ENCODE measurements around the gene AP1M2.

Gene AP1M2

GRCh38 chr19:10562609-10563008 lies 24.5 kb downstream of the AP1M2 start:
- TF ChIP-seq GATA2 (IDR thresholded peaks at IDR 0.05; ENCODE audit: low read depth, low read length), result no peak
- no peak for TF ChIP-seq GATA3 (IDR thresholded peaks at IDR 0.05; ENCODE audit: low read depth, low read length)

- TF ChIP-seq GATA2 (IDR thresholded peaks at IDR 0.05; ENCODE audit: low read depth, low read length) (no peak), GATA3 (IDR thresholded peaks at IDR 0.05; ENCODE audit: low read depth, low read length) (no peak)
Measured at GRCh38 chr19:10560154-10560553, 27.0 kb downstream of the AP1M2 start.

GRCh38 chr19:10557603-10558197 lies 29.4 kb downstream of the AP1M2 start:
- TF ChIP-seq GATA3 (IDR thresholded peaks at IDR 0.05; ENCODE audit: low read depth, low read length), result no peak
- TF ChIP-seq GATA2 (IDR thresholded peaks at IDR 0.05; ENCODE audit: low read depth, low read length), result no peak

GRCh38 chr19:10555610-10555973 lies 31.5 kb downstream of the AP1M2 start:
- TF ChIP-seq GATA2 (IDR thresholded peaks at IDR 0.05; ENCODE audit: low read depth, low read length) (no peak), GATA3 (IDR thresholded peaks at IDR 0.05; ENCODE audit: low read depth, low read length) (no peak)

- TF ChIP-seq GATA3 (IDR thresholded peaks at IDR 0.05; ENCODE audit: low read depth, low read length), result no peak
- TF ChIP-seq GATA2 (IDR thresholded peaks at IDR 0.05; ENCODE audit: low read depth, low read length), result no peak
Measured at GRCh38 chr19:10554760-10555609, 32.1 kb downstream of the AP1M2 start.

GRCh38 chr19:10553943-10554381 lies 33.1 kb downstream of the AP1M2 start:
- TF ChIP-seq GATA3 (IDR thresholded peaks at IDR 0.05; ENCODE audit: low read depth, low read length) (no peak), GATA2 (IDR thresholded peaks at IDR 0.05; ENCODE audit: low read depth, low read length) (no peak)

GRCh38 chr19:10553087-10553667 lies 33.9 kb downstream of the AP1M2 start:
- TF ChIP-seq GATA2 (IDR thresholded peaks at IDR 0.05; ENCODE audit: low read depth, low read length) (no peak), GATA3 (IDR thresholded peaks at IDR 0.05; ENCODE audit: low read depth, low read length) (no peak)

GRCh38 chr19:10552510-10553053 lies 34.5 kb downstream of the AP1M2 start:
- TF ChIP-seq GATA3 (IDR thresholded peaks at IDR 0.05; ENCODE audit: low read depth, low read length), result no peak

- no peak for TF ChIP-seq GATA3 (IDR thresholded peaks at IDR 0.05; ENCODE audit: low read depth, low read length)
- no peak for TF ChIP-seq GATA2 (IDR thresholded peaks at IDR 0.05; ENCODE audit: low read depth, low read length)
Measured at GRCh38 chr19:10551698-10552301, 35.3 kb downstream of the AP1M2 start.

GRCh38 chr19:10550336-10550735 lies 36.8 kb downstream of the AP1M2 start:
- TF ChIP-seq GATA2 (IDR thresholded peaks at IDR 0.05; ENCODE audit: low read depth, low read length), result no peak
- TF ChIP-seq GATA3 (IDR thresholded peaks at IDR 0.05; ENCODE audit: low read depth, low read length), result no peak

- TF ChIP-seq GATA3 (IDR thresholded peaks at IDR 0.05; ENCODE audit: low read depth, low read length) (no peak), GATA2 (IDR thresholded peaks at IDR 0.05; ENCODE audit: low read depth, low read length) (no peak)
Measured at GRCh38 chr19:10549733-10550132, 37.4 kb downstream of the AP1M2 start.

- TF ChIP-seq GATA3 (IDR thresholded peaks at IDR 0.05; ENCODE audit: low read depth, low read length) (no peak), GATA2 (IDR thresholded peaks at IDR 0.05; ENCODE audit: low read depth, low read length) (no peak)
Measured at GRCh38 chr19:10548746-10549276, 38.3 kb downstream of the AP1M2 start.

GRCh38 chr19:10546817-10547216 lies 40.3 kb downstream of the AP1M2 start:
- TF ChIP-seq GATA3 (IDR thresholded peaks at IDR 0.05; ENCODE audit: low read depth, low read length) (no peak), GATA2 (IDR thresholded peaks at IDR 0.05; ENCODE audit: low read depth, low read length) (no peak)

GRCh38 chr19:10544753-10545251 lies 42.3 kb downstream of the AP1M2 start:
- TF ChIP-seq GATA3 (IDR thresholded peaks at IDR 0.05; ENCODE audit: low read depth, low read length) (no peak), GATA2 (IDR thresholded peaks at IDR 0.05; ENCODE audit: low read depth, low read length) (no peak)

All from SH-SY5Y (cell line).